Natural killer cell (primary cell): ENCODE data around the gene DGKH. TPM values are rescaled to one million over a fixed set of nuclear protein-coding genes. Genes with fewer than 3 reads are reported as not detected.

Experiments
- ATAC-seq, 3 donors: fragments of 150-1000 bp in 2 of 3; fragments of 200-7000 bp in 1 of 3; cut with Tn5 transposase; 1 replicate in 1 of 3; 2 replicates in 2 of 3; pipeline ENCODE4 v1.10.0; 2021; ENCODE audit warnings: mild to moderate bottlenecking in 2 of 3, moderate library complexity in 2 of 3
- DNase-seq, 2 donors: peaks; one replicate each; pipeline versions ENCODE4 v3.0.0 to v3.0.0-alpha.2; 2013 to 2021; ENCODE audit warnings: mixed read lengths in 1 of 2
- H3K27ac ChIP-seq: one replicate; pipeline ENCODE4 v1.5.1; 2013; ENCODE audit warnings: mild to moderate bottlenecking, low read length
- H3K27me3 ChIP-seq: one replicate; pipeline ENCODE4 v1.6.1; 2013; ENCODE audit warnings: low read length; ENCODE audit not compliant: control insufficient read depth, insufficient read depth
- H3K36me3 ChIP-seq: one replicate; pipeline ENCODE4 v1.6.1; 2013; ENCODE audit warnings: low read length; ENCODE audit not compliant: control insufficient read depth, insufficient read depth
- H3K4me1 ChIP-seq: one replicate; pipeline ENCODE4 v1.6.1; 2013; ENCODE audit warnings: low read length; ENCODE audit not compliant: control insufficient read depth, insufficient read depth
- H3K4me3 ChIP-seq: one replicate; pipeline ENCODE4 v1.5.1; 2013; ENCODE audit warnings: low read length
- H3K9me3 ChIP-seq: one replicate; pipeline ENCODE4 v1.6.1; 2013; ENCODE audit warnings: low read length; ENCODE audit not compliant: control insufficient read depth, insufficient read depth
- H3K27ac Mint-ChIP-seq, 2 donors: one replicate each; pipeline ENCODE4 v1.8.0; 2022; ENCODE audit warnings: mild to moderate bottlenecking in 2 of 2, mixed read lengths in 2 of 2, moderate library complexity in 1 of 2
- H3K27me3 Mint-ChIP-seq, 2 donors: one replicate each; pipeline ENCODE4 v1.8.0; 2022; ENCODE audit warnings: low read depth in 2 of 2, mixed read lengths in 2 of 2
- H3K36me3 Mint-ChIP-seq: one replicate; pipeline ENCODE4 v1.8.0; 2022; ENCODE audit warnings: mixed read lengths
- H3K4me1 Mint-ChIP-seq, 2 donors: one replicate each; pipeline ENCODE4 v1.8.0; 2022; ENCODE audit warnings: mixed read lengths in 2 of 2
- H3K4me3 Mint-ChIP-seq: one replicate; pipeline ENCODE4 v1.8.0; 2022; ENCODE audit warnings: mild to moderate bottlenecking, moderate library complexity, mixed read lengths
- H3K9me3 Mint-ChIP-seq, 2 donors: one replicate each; pipeline ENCODE4 v1.8.0; 2022; ENCODE audit warnings: mixed read lengths in 2 of 2
- WGBS: methylation state at CpG from one replicate; pipeline ENCODE4 v1.1.7; 2013; ENCODE audit warnings: missing lambda C conversion rate; ENCODE audit not compliant: insufficient coverage; 5-methylcytosine and 5-hydroxymethylcytosine counted together
- intact Hi-C: fragments of 100-400 bp; cut with micrococcal nuclease; formaldehyde crosslinking; loops from one replicate; pipeline ENCODE4 v1.14.2; 2022
- total RNA-seq, 4 donors: library from RNA; stranded (reverse); fragments of 120-200 nt in 1 of 4; gene quantifications; one replicate each; pipeline versions ENCODE4 v1.2.3 to v1.2.4, GENCODE V29; 2013 to 2022
- TF ChIP-seq, protein P1 (sequence below): fragments of 200-600 bp; IDR thresholded peaks from one replicate; pipeline ENCODE4 v1.8.0; 2022; ENCODE audit warnings: antibody characterized with exemption

DGKH gene
- total RNA-seq, 3 donors from 2014 or later (not counting 1 experiment from before 2014, with no cell fraction given) = 1.1 to 3.4 (median 1.2) TPM

DNA sequence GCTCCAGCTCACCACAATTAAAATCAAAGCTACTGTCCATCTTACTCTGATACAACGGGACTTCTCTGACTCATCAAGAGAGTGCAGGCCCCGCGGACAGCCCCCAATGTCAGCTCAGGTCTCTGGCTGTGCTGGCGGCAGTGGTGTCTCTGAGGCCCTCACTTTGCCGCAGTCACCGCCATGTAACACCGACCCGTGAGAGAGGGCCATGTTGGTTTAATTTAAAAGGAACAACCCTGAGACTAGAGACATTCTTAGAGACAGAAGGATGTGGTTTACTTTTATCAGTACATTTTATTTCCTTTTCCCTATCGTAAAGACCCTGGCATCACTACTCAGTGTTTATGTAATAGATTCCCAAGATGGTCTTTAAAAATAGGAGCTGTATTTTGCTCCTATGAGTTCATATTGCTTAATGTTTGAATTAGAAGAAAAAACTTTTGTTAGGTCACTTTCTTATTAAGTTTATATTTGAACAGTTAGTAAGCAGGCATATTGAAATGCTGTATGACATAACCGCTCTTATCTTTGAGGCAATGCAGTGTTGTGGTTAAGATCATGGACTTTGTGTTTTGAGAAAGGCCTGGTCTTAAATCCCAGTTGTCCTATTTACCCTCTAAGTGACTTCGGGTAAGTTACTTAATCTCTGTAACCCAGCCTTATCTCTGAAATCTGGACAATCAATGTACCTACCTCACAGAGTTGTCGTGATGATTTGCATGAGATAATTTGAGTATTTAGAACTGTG, 23.4 kb downstream of the DGKH start:
- Histone ChIP-seq H3K9me3 (no peaks in the 10 kb centered on the region), H3K36me3 (no peaks in the 10 kb centered on the region), H3K4me1 (no peaks in the 10 kb centered on the region), H3K27me3 (no peaks in the 10 kb centered on the region), H3K27ac (no peak overlapping the region), H3K4me3 (no peak overlapping the region)
- WGBS = 79% methylated on average over 9 of the region's 12 CpGs
- Mint-ChIP-seq H3K27ac (no peak overlapping the region), H3K4me1 (no peaks in the 10 kb centered on the region), H3K36me3 (no peaks in the 10 kb centered on the region), H3K9me3 (no peaks in the 10 kb centered on the region), H3K4me3 (no peak overlapping the region), H3K27me3 (peaks cover 2 to 28% of the 10 kb centered on the region in 2 donors)
- DNase-seq = no peak
- ATAC-seq = peak in 1 of 3 donors; percentile 43
- TF ChIP-seq, protein P1, sequence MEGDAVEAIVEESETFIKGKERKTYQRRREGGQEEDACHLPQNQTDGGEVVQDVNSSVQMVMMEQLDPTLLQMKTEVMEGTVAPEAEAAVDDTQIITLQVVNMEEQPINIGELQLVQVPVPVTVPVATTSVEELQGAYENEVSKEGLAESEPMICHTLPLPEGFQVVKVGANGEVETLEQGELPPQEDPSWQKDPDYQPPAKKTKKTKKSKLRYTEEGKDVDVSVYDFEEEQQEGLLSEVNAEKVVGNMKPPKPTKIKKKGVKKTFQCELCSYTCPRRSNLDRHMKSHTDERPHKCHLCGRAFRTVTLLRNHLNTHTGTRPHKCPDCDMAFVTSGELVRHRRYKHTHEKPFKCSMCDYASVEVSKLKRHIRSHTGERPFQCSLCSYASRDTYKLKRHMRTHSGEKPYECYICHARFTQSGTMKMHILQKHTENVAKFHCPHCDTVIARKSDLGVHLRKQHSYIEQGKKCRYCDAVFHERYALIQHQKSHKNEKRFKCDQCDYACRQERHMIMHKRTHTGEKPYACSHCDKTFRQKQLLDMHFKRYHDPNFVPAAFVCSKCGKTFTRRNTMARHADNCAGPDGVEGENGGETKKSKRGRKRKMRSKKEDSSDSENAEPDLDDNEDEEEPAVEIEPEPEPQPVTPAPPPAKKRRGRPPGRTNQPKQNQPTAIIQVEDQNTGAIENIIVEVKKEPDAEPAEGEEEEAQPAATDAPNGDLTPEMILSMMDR = no peak
- intact Hi-C loops = no loop called here

GRCh38 chr13:42073683-42074082, 25.2 kb downstream of the DGKH start:
- intact Hi-C loops = no loop called here
- Histone ChIP-seq H3K4me3 (no peak overlapping the region), H3K9me3 (no peaks in the 10 kb centered on the region), H3K27ac (no peak overlapping the region), H3K27me3 (no peaks in the 10 kb centered on the region), H3K36me3 (no peaks in the 10 kb centered on the region), H3K4me1 (no peaks in the 10 kb centered on the region)
- H3K4me1 Mint-ChIP-seq = no peaks in the 10 kb centered on the region
- no peak overlapping the region for H3K27ac Mint-ChIP-seq
- WGBS = 95% methylated on average over 3 of the region's 3 CpGs
- no peak for DNase-seq
- ATAC-seq = no peak
- no peak overlapping the region for H3K4me3 Mint-ChIP-seq
- H3K36me3 Mint-ChIP-seq = no peaks in the 10 kb centered on the region
- no peaks in the 10 kb centered on the region for H3K9me3 Mint-ChIP-seq
- H3K27me3 Mint-ChIP-seq = peaks cover 2 to 24% of the 10 kb centered on the region in 2 donors
- TF ChIP-seq, protein P1 = no peak

- H3K4me3 Mint-ChIP-seq = no peak overlapping the region
- H3K27ac Mint-ChIP-seq = no peak overlapping the region
- H3K4me1 Mint-ChIP-seq = no peaks in the 10 kb centered on the region
- TF ChIP-seq, protein P1 = no peak
- H3K4me3 ChIP-seq = no peak overlapping the region
- H3K27me3 ChIP-seq = no peaks in the 10 kb centered on the region
- no peaks in the 10 kb centered on the region for H3K36me3 ChIP-seq
- H3K36me3 Mint-ChIP-seq = no peaks in the 10 kb centered on the region
- no peak overlapping the region for H3K27ac ChIP-seq
- H3K9me3 Mint-ChIP-seq = no peaks in the 10 kb centered on the region
- intact Hi-C loops = no loop called here
- H3K4me1 ChIP-seq = no peaks in the 10 kb centered on the region
- no peak for DNase-seq
- no peaks in the 10 kb centered on the region for H3K9me3 ChIP-seq
- ATAC-seq = no peak
- peaks cover 6 to 7% of the 10 kb centered on the region in 2 donors for H3K27me3 Mint-ChIP-seq
Measured at GRCh38 chr13:42075517-42075916, 27.1 kb downstream of the DGKH start.

DNA sequence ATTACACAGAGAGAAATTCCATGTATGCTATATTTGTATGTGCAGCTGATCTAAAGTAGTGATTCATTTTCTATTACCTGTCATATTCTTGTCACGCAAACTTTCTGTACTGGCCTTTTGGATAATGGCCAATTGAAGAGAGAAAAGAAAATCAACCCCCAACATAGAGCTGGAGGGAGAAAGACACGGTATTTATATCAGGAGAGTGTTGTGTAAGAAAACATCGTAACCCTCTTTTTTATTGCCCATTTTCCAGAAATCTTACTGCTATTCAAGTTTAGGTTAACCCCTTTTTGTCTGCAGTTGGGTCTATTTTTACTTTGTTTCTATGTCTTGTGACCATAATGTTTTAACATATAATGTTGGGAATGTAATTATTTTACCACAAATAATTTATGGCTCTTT, 27.9 kb downstream of the DGKH start:
- TF ChIP-seq, protein P1 = no peak
- peaks cover 6 to 7% of the 10 kb centered on the region in 2 donors for H3K27me3 Mint-ChIP-seq
- no peaks in the 10 kb centered on the region for H3K9me3 Mint-ChIP-seq
- no peaks in the 10 kb centered on the region for H3K36me3 Mint-ChIP-seq
- Histone ChIP-seq H3K27ac (no peak overlapping the region), H3K9me3 (no peaks in the 10 kb centered on the region), H3K27me3 (no peaks in the 10 kb centered on the region), H3K4me3 (no peak overlapping the region), H3K4me1 (no peaks in the 10 kb centered on the region), H3K36me3 (no peaks in the 10 kb centered on the region)
- no peaks in the 10 kb centered on the region for H3K4me1 Mint-ChIP-seq
- no peak overlapping the region for H3K27ac Mint-ChIP-seq
- intact Hi-C loops = no loop called here
- ATAC-seq = no peak
- WGBS = no CpG with 5 or more reads among the region's 3 CpGs
- DNase-seq = no peak
- no peak overlapping the region for H3K4me3 Mint-ChIP-seq
